Stomach (tissue), 4 donors: ENCODE data around the gene ERCC2.

Source experiments
- CTCF ChIP-seq, 7 experiments: fragments of 450-650 bp in 4 of 7; fragments of 200-600 bp in 3 of 7; sonication (generic) in 3 of 7; IDR thresholded peaks; one replicate each; pipeline ENCODE4 v1.5.1; 2016 to 2019; ENCODE audit warnings: antibody characterized with exemption in 7 of 7, control low read depth in 2 of 7, mild to moderate bottlenecking in 1 of 7
- EP300 ChIP-seq: sonication (generic); formaldehyde crosslinking; IDR thresholded peaks from one replicate; pipeline ENCODE4 v1.6.1; 2017; ENCODE audit warnings: antibody characterized with exemption
- POLR2A ChIP-seq, 4 donors: fragments of 450-650 bp; IDR thresholded peaks; one replicate each; pipeline ENCODE4 v1.6.1; 2016; ENCODE audit warnings: antibody characterized with exemption in 4 of 4, control low read depth in 2 of 4, mild to moderate bottlenecking in 1 of 4, moderate library complexity in 1 of 4
- POLR2AphosphoS5 ChIP-seq, 3 donors: sonication (generic); formaldehyde crosslinking; IDR thresholded peaks; one replicate each; pipeline ENCODE4 v1.6.1; 2016; ENCODE audit warnings: antibody characterized with exemption in 3 of 3

- TF ChIP-seq POLR2A (IDR thresholded peaks at IDR 0.05) (no peak), CTCF (IDR thresholded peaks at IDR 0.05) (no peak), POLR2AphosphoS5 (IDR thresholded peaks at IDR 0.05) (no peak), EP300 (no peak)
These were observed 45.9 kb downstream of the ERCC2 start for GRCh38 chr19:45324349-45324907.
